Mesenchymal stem cell (in vitro differentiated cells and primary cell): ENCODE data around the gene NMRAL1.

Experiments used
- DNase-seq: peaks from one replicate; pipeline ENCODE4 v3.0.0-alpha.2; 2013
- H2AFZ ChIP-seq: one replicate; pipeline ENCODE4 v1.6.1; 2013; ENCODE audit warnings: low read depth, mild to moderate bottlenecking, control low read depth, inconsistent platforms, low read length, moderate library complexity
- H2AK5ac ChIP-seq: 2 replicates; pipeline ENCODE4 v1.6.1; 2013; ENCODE audit warnings: low read length, moderate library complexity, mild to moderate bottlenecking, inconsistent platforms; ENCODE audit not compliant: severe bottlenecking
- H2BK120ac ChIP-seq: one replicate; pipeline ENCODE4 v1.6.1; 2013; ENCODE audit warnings: low read depth, mild to moderate bottlenecking, inconsistent platforms, low read length, moderate library complexity
- H2BK12ac ChIP-seq, 2 experiments: one replicate each; pipeline ENCODE4 v1.6.1; 2013; ENCODE audit warnings: inconsistent platforms in 2 of 2, low read length in 2 of 2, mild to moderate bottlenecking in 2 of 2, moderate library complexity in 2 of 2, control low read depth in 1 of 2
- H2BK15ac ChIP-seq: one replicate; pipeline ENCODE4 v1.6.1; 2013; ENCODE audit warnings: mild to moderate bottlenecking, low read depth, inconsistent platforms; ENCODE audit not compliant: poor library complexity, severe bottlenecking
- H2BK5ac ChIP-seq: 2 replicates; pipeline ENCODE4 v1.6.1; 2013; ENCODE audit warnings: low read depth, mild to moderate bottlenecking, low read length, control low read depth, inconsistent platforms; ENCODE audit not compliant: poor library complexity, severe bottlenecking
- H3K14ac ChIP-seq, 2 experiments: one replicate each; pipeline ENCODE4 v1.6.1; 2013; ENCODE audit warnings: inconsistent platforms in 2 of 2, low read length in 2 of 2, control low read depth in 1 of 2, mild to moderate bottlenecking in 1 of 2, moderate library complexity in 1 of 2
- H3K18ac ChIP-seq, 2 experiments: one replicate each; pipeline ENCODE4 v1.6.1; 2013; ENCODE audit warnings: inconsistent platforms in 2 of 2, low read length in 2 of 2, control low read depth in 1 of 2, low read depth in 1 of 2, mild to moderate bottlenecking in 1 of 2
- H3K23ac ChIP-seq, 2 experiments: one replicate each; pipeline ENCODE4 v1.6.1; 2013; ENCODE audit warnings: inconsistent platforms in 2 of 2, low read length in 2 of 2, mild to moderate bottlenecking in 2 of 2, moderate library complexity in 2 of 2, control low read depth in 1 of 2
- H3K27ac ChIP-seq: 2 replicates; pipeline ENCODE4 v1.5.1; 2013; ENCODE audit warnings: mild to moderate bottlenecking, moderate library complexity, low read length, control low read depth, inconsistent platforms; ENCODE audit not compliant: poor library complexity, severe bottlenecking
- H3K27me3 ChIP-seq, 2 experiments: 2 replicates each; pipeline versions ENCODE4 v1.6.1 to v1.7.0; 2013; ENCODE audit warnings: low read length in 2 of 2, mild to moderate bottlenecking in 2 of 2, moderate library complexity in 2 of 2, control low read depth in 1 of 2, inconsistent platforms in 1 of 2; ENCODE audit not compliant: control insufficient read depth in 1 of 2, insufficient read depth in 1 of 2
- H3K36me3 ChIP-seq, 2 experiments: 2 replicates each; pipeline versions ENCODE4 v1.6.1 to v1.7.0; 2013; ENCODE audit warnings: low read length in 2 of 2, control low read depth in 1 of 2, inconsistent platforms in 1 of 2, low read depth in 1 of 2, mild to moderate bottlenecking in 1 of 2; ENCODE audit not compliant: insufficient read depth in 2 of 2, control insufficient read depth in 1 of 2
- H3K4ac ChIP-seq, 2 experiments: one replicate each; pipeline ENCODE4 v1.6.1; 2013; ENCODE audit warnings: inconsistent platforms in 2 of 2, low read length in 2 of 2, mild to moderate bottlenecking in 2 of 2, moderate library complexity in 2 of 2, control low read depth in 1 of 2, low read depth in 1 of 2
- H3K4me1 ChIP-seq: 2 replicates; pipeline ENCODE4 v1.6.1; 2013; ENCODE audit warnings: low read depth, low read length, control low read depth; ENCODE audit not compliant: control insufficient read depth, insufficient read depth
- H3K4me2 ChIP-seq: 2 replicates; pipeline ENCODE4 v1.6.1; 2013; ENCODE audit warnings: low read length, mild to moderate bottlenecking, inconsistent platforms; ENCODE audit not compliant: poor library complexity, severe bottlenecking
- H3K4me3 ChIP-seq, 2 experiments: 2 replicates each; pipeline versions ENCODE4 v1.5.1 to v1.7.0; 2013; ENCODE audit warnings: low read length in 2 of 2, mild to moderate bottlenecking in 2 of 2, control low read depth in 1 of 2, low read depth in 1 of 2; ENCODE audit not compliant: insufficient read depth in 1 of 2
- H3K79me1 ChIP-seq: replicated peaks from 2 replicates; pipeline ENCODE4 v1.6.1; 2013; ENCODE audit warnings: mild to moderate bottlenecking, control low read depth, low read length, inconsistent platforms; ENCODE audit not compliant: poor library complexity, severe bottlenecking
- H3K9ac ChIP-seq: 2 replicates; pipeline ENCODE4 v1.7.0; 2013; ENCODE audit warnings: mild to moderate bottlenecking, low read length, moderate library complexity
- H3K9me3 ChIP-seq: 2 replicates; pipeline ENCODE4 v1.7.0; 2013; ENCODE audit warnings: mild to moderate bottlenecking, low read length; ENCODE audit not compliant: control insufficient read depth
- H4K8ac ChIP-seq: one replicate; pipeline ENCODE4 v1.6.1; 2013; ENCODE audit warnings: inconsistent platforms, mild to moderate bottlenecking, low read length, moderate library complexity
- H4K91ac ChIP-seq: one replicate; pipeline ENCODE4 v1.6.1; 2013; ENCODE audit warnings: mild to moderate bottlenecking, low read length, inconsistent platforms
- WGBS: methylation state at CpG from one replicate; pipeline ENCODE4 v1.1.7; 2013; ENCODE audit warnings: mixed read lengths; 5-methylcytosine and 5-hydroxymethylcytosine counted together

The NMRAL1 gene

GRCh38 chr16:4463522-4464163, 10.8 kb downstream of the NMRAL1 start:
- Histone ChIP-seq H4K91ac (no peak overlapping the region), H3K14ac (no peak overlapping the region), H3K9ac (peak overlapping the region; percentile 22), H2AK5ac (peak overlapping the region; percentile 11), H4K8ac (no peak overlapping the region), H3K18ac (peak overlapping the region in 1 of 2 experiments; percentile 42), H3K4me1 (peaks cover 15% of the 10 kb centered on the region), H3K27me3 (no peaks in the 10 kb centered on the region), H3K36me3 (peaks cover 53 to 74% of the 10 kb centered on the region in 2 experiments), H3K27ac (peak overlapping the region; percentile 38), H3K79me1 (peaks cover 12% of the 10 kb centered on the region), H2BK12ac (no peak overlapping the region), H2BK15ac (no peak overlapping the region), H2BK5ac (no peak overlapping the region), H2BK120ac (no peak overlapping the region), H3K4me2 (no peak overlapping the region), H3K4ac (no peak overlapping the region), H3K23ac (peak overlapping the region in 1 of 2 experiments; percentile 6), H2AFZ (no peak overlapping the region), H3K9me3 (no peaks in the 10 kb centered on the region), H3K4me3 (no peak overlapping the region)
- DNase-seq: no peak
- 92% methylated on average over 22 of the region's 22 CpGs for WGBS

GRCh38 chr16:4461250-4462085, 13.0 kb downstream of the NMRAL1 start:
- H2BK15ac ChIP-seq: no peak overlapping the region
- H3K4ac ChIP-seq: no peak overlapping the region
- H3K18ac ChIP-seq: no peak overlapping the region
- no peak overlapping the region for H3K23ac ChIP-seq
- H3K27ac ChIP-seq: no peak overlapping the region
- H3K14ac ChIP-seq: no peak overlapping the region
- no peak overlapping the region for H2AK5ac ChIP-seq
- no peak overlapping the region for H2AFZ ChIP-seq
- H3K4me3 ChIP-seq: no peak overlapping the region
- whole genome bisulfite sequencing: 95% methylated on average over 26 of the region's 27 CpGs
- no peaks in the 10 kb centered on the region for H3K9me3 ChIP-seq
- no peak overlapping the region for H4K91ac ChIP-seq
- H3K36me3 ChIP-seq: peaks cover 53 to 70% of the 10 kb centered on the region in 2 experiments
- H2BK120ac ChIP-seq: no peak overlapping the region
- no peak for DNase-seq
- peaks cover 20% of the 10 kb centered on the region for H3K79me1 ChIP-seq
- H3K4me1 ChIP-seq: peaks cover 15% of the 10 kb centered on the region
- H3K4me2 ChIP-seq: no peak overlapping the region
- no peak overlapping the region for H4K8ac ChIP-seq
- H2BK5ac ChIP-seq: no peak overlapping the region
- no peaks in the 10 kb centered on the region for H3K27me3 ChIP-seq
- no peak overlapping the region for H2BK12ac ChIP-seq
- H3K9ac ChIP-seq: no peak overlapping the region

- Histone ChIP-seq H2BK120ac (no peak overlapping the region), H3K9ac (no peak overlapping the region), H3K4me3 (no peak overlapping the region), H3K9me3 (no peaks in the 10 kb centered on the region), H3K4me2 (no peak overlapping the region), H3K36me3 (peaks cover 53 to 69% of the 10 kb centered on the region in 2 experiments), H4K8ac (no peak overlapping the region), H3K27me3 (no peaks in the 10 kb centered on the region), H3K4ac (no peak overlapping the region), H2BK15ac (no peak overlapping the region), H3K14ac (no peak overlapping the region), H3K27ac (no peak overlapping the region), H3K79me1 (peaks cover 24% of the 10 kb centered on the region), H2BK12ac (no peak overlapping the region), H2AK5ac (no peak overlapping the region), H2AFZ (no peak overlapping the region), H3K4me1 (peaks cover 15% of the 10 kb centered on the region), H2BK5ac (no peak overlapping the region), H4K91ac (no peak overlapping the region), H3K18ac (no peak overlapping the region), H3K23ac (no peak overlapping the region)
- DNase-seq: no peak
- WGBS: 96% methylated on average over 5 of the region's 5 CpGs
Measured at GRCh38 chr16:4460936-4461249, 13.5 kb downstream of the NMRAL1 start.

GRCh38 chr16:4455951-4456350, 18.5 kb downstream of the NMRAL1 start:
- H4K91ac ChIP-seq: no peak overlapping the region
- peak overlapping the region in 1 of 2 experiments; percentile 2 for H3K4me3 ChIP-seq
- peaks cover 4% of the 10 kb centered on the region for H3K4me1 ChIP-seq
- no peak overlapping the region for H3K23ac ChIP-seq
- H3K27me3 ChIP-seq: no peaks in the 10 kb centered on the region
- peaks cover 66 to 71% of the 10 kb centered on the region in 2 experiments for H3K36me3 ChIP-seq
- WGBS: 85% methylated on average over 10 of the region's 10 CpGs
- H3K9me3 ChIP-seq: no peaks in the 10 kb centered on the region
- no peak overlapping the region for H2BK5ac ChIP-seq
- no peak overlapping the region for H2BK15ac ChIP-seq
- H3K14ac ChIP-seq: no peak overlapping the region
- H2AFZ ChIP-seq: no peak overlapping the region
- DNase-seq: no peak
- H4K8ac ChIP-seq: no peak overlapping the region
- no peak overlapping the region for H2BK12ac ChIP-seq
- no peak overlapping the region for H3K18ac ChIP-seq
- H3K9ac ChIP-seq: no peak overlapping the region
- H2AK5ac ChIP-seq: no peak overlapping the region
- H3K4ac ChIP-seq: no peak overlapping the region
- H3K79me1 ChIP-seq: peaks cover 39% of the 10 kb centered on the region
- H2BK120ac ChIP-seq: no peak overlapping the region
- no peak overlapping the region for H3K27ac ChIP-seq
- H3K4me2 ChIP-seq: no peak overlapping the region
